Measurements from ENCODE around the gene SIL1. TPM values are rescaled to one million over a fixed set of nuclear protein-coding genes. Genes with fewer than 3 reads are reported as not detected.

Gene SIL1
- total and polyA plus RNA-seq, 2 of the 8 experiments (the other 6 are each of a cell fraction or from before 2014, with no cell fraction given) = 8.3 to 12.8 TPM

- TF ChIP-seq SUZ12 (IDR thresholded peaks at IDR 0.05; ENCODE audit: low read length) = no peak
- no peak for TF ChIP-seq PHF8 (conservative IDR thresholded peaks at IDR 0.05; ENCODE audit: low read depth, low read length)
- TF ChIP-seq EP300 (IDR thresholded peaks at IDR 0.05; ENCODE audit: borderline replicate concordance in 1 of 2, low read depth in 2 of 2, low read length in 2 of 2) = no peak
Observed at GRCh38 chr5:139094154-139095131, 103.7 kb downstream of the SIL1 start (continued).
